Measurements from ENCODE around the gene STPG2. TPM values are rescaled to one million over a fixed set of nuclear protein-coding genes. Genes with fewer than 3 reads are reported as not detected.

STPG2 gene
- total and polyA plus RNA-seq, 7 donors = 0.06 to 0.71 (median 0.33) TPM; not detected in 4

GRCh38 chr4:97662133-97662532 is 481.1 kb downstream of the STPG2 start:
- H3K36me3 ChIP-seq = no peaks in the 10 kb centered on the region
- no peak overlapping the region for H3K4me3 ChIP-seq
- no peak for TF ChIP-seq POLR2AphosphoS5 (IDR thresholded peaks at IDR 0.05)
- TF ChIP-seq CTCF (IDR thresholded peaks at IDR 0.05) = no peak
- TF ChIP-seq POLR2A (IDR thresholded peaks at IDR 0.05) = no peak
- TF ChIP-seq EP300 (IDR thresholded peaks at IDR 0.05) = no peak
- DNase-seq = no peak
- peaks cover 0 to 4% (median 0%) of the 10 kb centered on the region in 4 donors for H3K9me3 ChIP-seq
- WGBS, 2 donors = 83 to 84% methylated on average over 2 of the region's 2 CpGs
- no peaks in the 10 kb centered on the region for H3K4me1 ChIP-seq
- H3K27ac ChIP-seq = no peak overlapping the region
- H3K27me3 ChIP-seq = no peaks in the 10 kb centered on the region
- intact Hi-C loops (cut with DNase I) = no loop called here

- TF ChIP-seq POLR2AphosphoS5 (IDR thresholded peaks at IDR 0.05) (no peak), CTCF (IDR thresholded peaks at IDR 0.05) (no peak), POLR2A (IDR thresholded peaks at IDR 0.05) (no peak)
- DNase-seq = no peak
- WGBS, 2 donors = 88 to 92% methylated on average over 3 of the region's 3 CpGs
- H3K4me1 ChIP-seq = no peaks in the 10 kb centered on the region
- H3K27me3 ChIP-seq = no peaks in the 10 kb centered on the region
- no peaks in the 10 kb centered on the region for H3K36me3 ChIP-seq
- intact Hi-C loops (cut with DNase I) = no loop called here
- no peak overlapping the region for H3K4me3 ChIP-seq
- H3K9me3 ChIP-seq = no peaks in the 10 kb centered on the region
- H3K27ac ChIP-seq = no peak overlapping the region
Observed at GRCh38 chr4:97656044-97656720, 487.1 kb downstream of the STPG2 start.

- WGBS, 2 donors = 88 to 96% methylated on average over 2 of the region's 2 CpGs
- Histone ChIP-seq H3K9me3 (no peaks in the 10 kb centered on the region), H3K27ac (no peak overlapping the region), H3K36me3 (no peaks in the 10 kb centered on the region), H3K4me3 (no peak overlapping the region), H3K4me1 (no peaks in the 10 kb centered on the region), H3K27me3 (no peaks in the 10 kb centered on the region)
- DNase-seq = no peak
- TF ChIP-seq EP300 (IDR thresholded peaks at IDR 0.05) (no peak), CTCF (IDR thresholded peaks at IDR 0.05) (no peak), POLR2A (IDR thresholded peaks at IDR 0.05) (no peak), POLR2AphosphoS5 (IDR thresholded peaks at IDR 0.05) (no peak)
- intact Hi-C loops (cut with DNase I) = no loop called here
Observed at GRCh38 chr4:97653701-97654100, 489.6 kb downstream of the STPG2 start.

GRCh38 chr4:97646997-97647396 is 496.3 kb downstream of the STPG2 start:
- Histone ChIP-seq H3K9me3 (no peaks in the 10 kb centered on the region), H3K36me3 (no peaks in the 10 kb centered on the region), H3K27ac (no peak overlapping the region), H3K4me3 (no peak overlapping the region), H3K27me3 (no peaks in the 10 kb centered on the region), H3K4me1 (peaks cover 0 to 22% (median 13%) of the 10 kb centered on the region in 4 donors)
- intact Hi-C loops (cut with DNase I) = no loop called here
- TF ChIP-seq EP300 (IDR thresholded peaks at IDR 0.05) (no peak), CTCF (IDR thresholded peaks at IDR 0.05) (no peak), POLR2A (IDR thresholded peaks at IDR 0.05) (no peak), POLR2AphosphoS5 (IDR thresholded peaks at IDR 0.05) (no peak)
- DNase-seq = peak; percentile 64
